PC-9 (cell line): ENCODE results near the gene SLX9. TPM values are rescaled to one million over a fixed set of nuclear protein-coding genes. Genes with fewer than 3 reads are reported as not detected.

ENCODE experiments used
- BruUV-seq: library from RNA; stranded (reverse); fragments of 400-500 nt; replicated peaks from 2 replicates; lab custom pipeline; 2021; lab: Mats Ljungman, UMichigan
- CTCF ChIA-PET: fragments of 300-600 bp; sonication (Branson Sonifier 250); formaldehyde crosslinking; loops from one replicate; lab custom pipeline; 2022; ENCODE audit warnings: antibody characterized with exemption; lab: Charles Lee
- POLR2A ChIA-PET: fragments of 300-600 bp; sonication (Branson Sonifier 250); formaldehyde crosslinking; loops from one replicate; lab custom pipeline; 2022; ENCODE audit warnings: antibody characterized with exemption; ENCODE audit not compliant: unreplicated experiment; lab: Charles Lee
- DNase-seq, 2 experiments: peaks; one replicate each; pipeline versions ENCODE4 v3.0.0 to v3.0.0-alpha.2; 2015 to 2022; ENCODE audit warnings: mixed read lengths in 1 of 2
- H2AFZ ChIP-seq: fragments of 200-600 bp; sonication (generic); 2 replicates; pipeline ENCODE4 v1.8.1; 2017; ENCODE audit warnings: antibody characterized with exemption
- H3F3A ChIP-seq: fragments of 200-600 bp; sonication (generic); 2 replicates; pipeline ENCODE4 v1.8.1; 2017; ENCODE audit warnings: antibody characterized with exemption, mild to moderate bottlenecking, low read depth; ENCODE audit not compliant: insufficient read depth
- H3K27ac ChIP-seq: fragments of 200-600 bp; sonication (generic); 2 replicates; pipeline ENCODE4 v1.6.1; 2016; ENCODE audit warnings: mixed run types
- H3K27me3 ChIP-seq: fragments of 200-600 bp; sonication (generic); 2 replicates; pipeline ENCODE4 v1.6.1; 2016; ENCODE audit warnings: low read depth, mixed run types; ENCODE audit not compliant: insufficient read depth
- H3K36me3 ChIP-seq: fragments of 200-600 bp; sonication (generic); 2 replicates; pipeline ENCODE4 v1.6.1; 2016; ENCODE audit warnings: low read depth, mixed run types
- H3K4me1 ChIP-seq: fragments of 200-600 bp; sonication (generic); replicated peaks from 2 replicates; pipeline ENCODE4 v1.6.1; 2016; ENCODE audit warnings: mixed run types; ENCODE audit not compliant: insufficient read depth
- H3K4me2 ChIP-seq: fragments of 200-600 bp; sonication (generic); 2 replicates; pipeline ENCODE4 v1.6.1; 2017; ENCODE audit warnings: mixed run types
- H3K4me3 ChIP-seq: fragments of 200-600 bp; sonication (generic); 2 replicates; pipeline ENCODE4 v1.6.1; 2016; ENCODE audit warnings: mixed run types
- H3K79me2 ChIP-seq: fragments of 200-600 bp; sonication (generic); 2 replicates; pipeline ENCODE4 v1.6.1; 2017; ENCODE audit warnings: low read depth, mixed run types
- H3K9me2 ChIP-seq: fragments of 200-600 bp; sonication (generic); 2 replicates; pipeline ENCODE4 v1.8.1; 2017; ENCODE audit warnings: mild to moderate bottlenecking; ENCODE audit not compliant: insufficient read depth
- H3K9me3 ChIP-seq: fragments of 200-600 bp; sonication (generic); 2 replicates; pipeline ENCODE4 v1.8.1; 2016; ENCODE audit warnings: low read depth; ENCODE audit not compliant: insufficient read depth
- H4K20me1 ChIP-seq: fragments of 200-600 bp; sonication (generic); 2 replicates; pipeline ENCODE4 v1.8.1; 2017; ENCODE audit not compliant: insufficient read depth
- CTCF ChIP-seq: fragments of 200-600 bp; sonication (generic); conservative IDR thresholded peaks from 2 replicates; pipeline ENCODE4 v1.6.1; 2017; ENCODE audit warnings: mixed run types, antibody characterized with exemption, mild to moderate bottlenecking, moderate library complexity
- EZH2 ChIP-seq: fragments of 200-600 bp; sonication (generic); IDR thresholded peaks from 2 replicates; pipeline ENCODE4 v1.8.0; 2017; ENCODE audit warnings: antibody characterized with exemption, low read depth
- intact Hi-C: fragments of 100-400 bp; cut with micrococcal nuclease; formaldehyde crosslinking; loops from one replicate; pipeline ENCODE4 v1.10.0; 2022; ENCODE audit not compliant: unreplicated experiment
- total RNA-seq: library from RNA; stranded (reverse); gene quantifications from 2 replicates; pipeline ENCODE4 v1.2.3, GENCODE V29; 2021

The SLX9 gene
- total RNA-seq, 1 experiment from 2014 or later = 22.8 TPM

GRCh38 chr21:45012662-45013259 lies 72.9 kb downstream of the SLX9 start:
- no peak for TF ChIP-seq EZH2
- no peaks in the 10 kb centered on the region for H3K79me2 ChIP-seq
- peak overlapping the region; percentile 37; the same call in 1 of the 2 replicates for H3K4me3 ChIP-seq
- peaks cover 41% of the 10 kb centered on the region for H3K4me1 ChIP-seq
- TSS peak; percentile 61 for BruUV-seq
- no peaks in the 10 kb centered on the region for H3K9me3 ChIP-seq
- no peaks in the 10 kb centered on the region for H3K27me3 ChIP-seq
- POLR2A ChIA-PET = interaction anchor here (0.7 kb wide), 1 partner anchor 28 kb away, joined by 3 read pairs; no protein-coding TSS in a partner anchor
- H2AFZ ChIP-seq = peak overlapping the region; percentile 59; the same call in 1 of the 2 replicates
- H4K20me1 ChIP-seq = no peaks in the 10 kb centered on the region
- no peak for DNase-seq
- CTCF ChIA-PET = no interaction called here
- intact Hi-C loops = no loop called here
- no peaks in the 10 kb centered on the region for H3K9me2 ChIP-seq
- H3K4me2 ChIP-seq = peak overlapping the region; percentile 81
- H3K27ac ChIP-seq = peak overlapping the region; percentile 68
- no peaks in the 10 kb centered on the region for H3K36me3 ChIP-seq
- peaks cover 22% of the 10 kb centered on the region; the same call in 1 of the 2 replicates for H3F3A ChIP-seq

- no peak for TF ChIP-seq CTCF
- TF ChIP-seq EZH2 = no peak
Measured at GRCh38 chr21:45013260-45013841, 73.5 kb downstream of the SLX9 start.

GRCh38 chr21:45014747-45015468 lies 75.1 kb downstream of the SLX9 start:
- Histone ChIP-seq H3K4me3 (no peak overlapping the region), H3K9me2 (no peaks in the 10 kb centered on the region), H2AFZ (no peak overlapping the region), H3K27ac (no peak overlapping the region), H3K4me1 (peaks cover 37% of the 10 kb centered on the region), H3F3A (peaks cover 22% of the 10 kb centered on the region; the same call in 1 of the 2 replicates), H3K36me3 (no peaks in the 10 kb centered on the region), H3K27me3 (no peaks in the 10 kb centered on the region), H3K4me2 (no peak overlapping the region), H4K20me1 (no peaks in the 10 kb centered on the region), H3K79me2 (no peaks in the 10 kb centered on the region), H3K9me3 (no peaks in the 10 kb centered on the region)
- BruUV-seq = no TSS peak
- ChIA-PET POLR2A (no interaction called here), CTCF (no interaction called here)
- no peak for TF ChIP-seq EZH2
- DNase-seq = no peak
- intact Hi-C loops = no loop called here

More at GRCh38 chr21:45013260-45013841, 73.5 kb downstream of the SLX9 start:
- no peaks in the 10 kb centered on the region for H4K20me1 ChIP-seq
- H3K4me3 ChIP-seq = peak overlapping the region; percentile 37; the same call in 1 of the 2 replicates
- H3K9me3 ChIP-seq = no peaks in the 10 kb centered on the region
- H3K4me2 ChIP-seq = peak overlapping the region; percentile 81
- no TSS peak for BruUV-seq
- no peaks in the 10 kb centered on the region for H3K36me3 ChIP-seq
- H3F3A ChIP-seq = peaks cover 22% of the 10 kb centered on the region; the same call in 1 of the 2 replicates
- peak overlapping the region; percentile 68 for H3K27ac ChIP-seq
- ChIA-PET CTCF (no interaction called here), POLR2A (interaction anchor here (0.7 kb wide), 1 partner anchor 16 kb away, joined by 3 read pairs; no protein-coding TSS in a partner anchor)
- intact Hi-C loops = no loop called here
- H3K9me2 ChIP-seq = no peaks in the 10 kb centered on the region
- no peak overlapping the region for H2AFZ ChIP-seq
- DNase-seq = no peak
- no peaks in the 10 kb centered on the region for H3K79me2 ChIP-seq
- no peaks in the 10 kb centered on the region for H3K27me3 ChIP-seq
- H3K4me1 ChIP-seq = peaks cover 41% of the 10 kb centered on the region

GRCh38 chr21:45015469-45015860 lies 75.6 kb downstream of the SLX9 start:
- no peak overlapping the region for H3K27ac ChIP-seq
- H3K4me3 ChIP-seq = no peak overlapping the region
- H3F3A ChIP-seq = peaks cover 17% of the 10 kb centered on the region; the same call in 1 of the 2 replicates
- no TSS peak for BruUV-seq
- TF ChIP-seq EZH2 = no peak
- no peak for TF ChIP-seq CTCF
- H3K79me2 ChIP-seq = no peaks in the 10 kb centered on the region
- H3K4me1 ChIP-seq = peaks cover 31% of the 10 kb centered on the region
- H3K9me3 ChIP-seq = no peaks in the 10 kb centered on the region
- no peaks in the 10 kb centered on the region for H3K27me3 ChIP-seq
- DNase-seq = no peak
- ChIA-PET POLR2A (no interaction called here), CTCF (no interaction called here)
- no peaks in the 10 kb centered on the region for H3K36me3 ChIP-seq
- no peak overlapping the region for H2AFZ ChIP-seq
- no peak overlapping the region for H3K4me2 ChIP-seq
- H3K9me2 ChIP-seq = no peaks in the 10 kb centered on the region
- H4K20me1 ChIP-seq = no peaks in the 10 kb centered on the region
- intact Hi-C loops = no loop called here
